Measurements from ENCODE around the gene TK1.

GRCh38 chr17:78143214-78144146 lies 43.4 kb downstream of the TK1 start:
- TF ChIP-seq CTCF (IDR thresholded peaks at IDR 0.05) = no peak
- TF ChIP-seq POLR2A (IDR thresholded peaks at IDR 0.05) = no peak

All from body of pancreas (tissue), 4 donors.